Central memory CD4-positive, alpha-beta T cell (primary cell): Measurements from ENCODE around the gene MBNL1.

Experiments
- DNase-seq: peaks from one replicate; pipeline ENCODE4 v3.0.0; 2022

The MBNL1 gene

GRCh38 chr3:152457500-152458375 lies 189.0 kb downstream of the MBNL1 start:
- no peak for DNase-seq

GRCh38 chr3:152458376-152459117 lies 189.8 kb downstream of the MBNL1 start:
- DNase-seq: no peak

- DNase-seq: no peak
Measured at GRCh38 chr3:152459118-152459515, 190.4 kb downstream of the MBNL1 start.

- DNase-seq: no peak
Measured at GRCh38 chr3:152459572-152459971, 190.8 kb downstream of the MBNL1 start.

GRCh38 chr3:152460936-152461335 lies 192.2 kb downstream of the MBNL1 start:
- DNase-seq: no peak

- no peak for DNase-seq
Measured at GRCh38 chr3:152461460-152461859, 192.7 kb downstream of the MBNL1 start.

- DNase-seq: no peak
Measured at GRCh38 chr3:152466784-152467183, 198.1 kb downstream of the MBNL1 start.

GRCh38 chr3:152469248-152470025 lies 200.7 kb downstream of the MBNL1 start:
- no peak for DNase-seq

- no peak for DNase-seq
Measured at GRCh38 chr3:152470095-152470494, 201.4 kb downstream of the MBNL1 start.

- no peak for DNase-seq
Measured at GRCh38 chr3:152470893-152471292, 202.2 kb downstream of the MBNL1 start.

GRCh38 chr3:152471814-152472671 lies 203.3 kb downstream of the MBNL1 start:
- peak; percentile 67 for DNase-seq

GRCh38 chr3:152472672-152472954 lies 203.9 kb downstream of the MBNL1 start:
- DNase-seq: no peak

GRCh38 chr3:152474585-152474984 lies 205.9 kb downstream of the MBNL1 start:
- no peak for DNase-seq

GRCh38 chr3:152477422-152477821 lies 208.7 kb downstream of the MBNL1 start:
- no peak for DNase-seq

- DNase-seq: no peak
Measured at GRCh38 chr3:152480282-152480953, 211.7 kb downstream of the MBNL1 start.

- no peak for DNase-seq
Measured at GRCh38 chr3:152486364-152486763, 217.6 kb downstream of the MBNL1 start.

- no peak for DNase-seq
Measured at GRCh38 chr3:152488449-152488848, 219.7 kb downstream of the MBNL1 start.

GRCh38 chr3:152491922-152492321 lies 223.2 kb downstream of the MBNL1 start:
- DNase-seq: no peak

- DNase-seq: no peak
Measured at GRCh38 chr3:152496286-152496685, 227.6 kb downstream of the MBNL1 start.

GRCh38 chr3:152496716-152497115 lies 228.0 kb downstream of the MBNL1 start:
- DNase-seq: no peak

GRCh38 chr3:152497457-152497856 lies 228.7 kb downstream of the MBNL1 start:
- DNase-seq: no peak

GRCh38 chr3:152497890-152498289 lies 229.2 kb downstream of the MBNL1 start:
- DNase-seq: no peak
